HEK293 (cell line): ENCODE data around the gene PRRG1.

Experiments used
- BCL11A ChIP-seq: fragments of 450-650 bp; formaldehyde crosslinking; IDR thresholded peaks from 2 replicates; pipeline ENCODE4 v1.5.1; 2016; ENCODE audit warnings: low read depth, missing biosample characterization, missing genetic modification characterization
- EGR2 ChIP-seq: fragments of 450-650 bp; formaldehyde crosslinking; IDR thresholded peaks from 2 replicates; pipeline ENCODE4 v1.5.1; 2016; ENCODE audit warnings: low read depth, missing biosample characterization, missing genetic modification characterization
- HOXD13 ChIP-seq: sonication (generic); formaldehyde crosslinking; IDR thresholded peaks from 2 replicates; pipeline ENCODE4 v1.8.0; 2022; ENCODE audit warnings: missing genetic modification reagents, borderline replicate concordance
- REPIN1 ChIP-seq: fragments of 450-650 bp; formaldehyde crosslinking; IDR thresholded peaks from 2 replicates; pipeline ENCODE4 v1.5.1; 2017; ENCODE audit warnings: missing biosample characterization, missing genetic modification characterization, low read depth
- ZIC2 ChIP-seq: fragments of 450-650 bp; formaldehyde crosslinking; IDR thresholded peaks from 2 replicates; pipeline ENCODE4 v1.5.1; 2016; ENCODE audit warnings: missing biosample characterization, missing genetic modification characterization
- ZNF404 ChIP-seq: fragments of 450-650 bp; formaldehyde crosslinking; IDR thresholded peaks from 2 replicates; pipeline ENCODE4 v1.5.1; 2017; ENCODE audit warnings: missing biosample characterization, missing genetic modification characterization
- ZNF561 ChIP-seq: fragments of 450-650 bp; IDR thresholded peaks from 2 replicates; pipeline ENCODE4 v1.5.1; 2018; ENCODE audit warnings: missing biosample characterization, missing genetic modification characterization, borderline replicate concordance
- TF ChIP-seq, protein P1 (sequence below): fragments of 450-650 bp; formaldehyde crosslinking; IDR thresholded peaks from 2 replicates; pipeline ENCODE4 v1.5.1; 2016; ENCODE audit warnings: missing biosample characterization, missing genetic modification characterization
- TF ChIP-seq, protein P2 (sequence below): fragments of 450-650 bp; formaldehyde crosslinking; IDR thresholded peaks from 2 replicates; pipeline ENCODE4 v1.5.1; 2016; ENCODE audit warnings: missing biosample characterization, missing genetic modification characterization
- TF ChIP-seq, protein P3 (sequence below): fragments of 450-650 bp; formaldehyde crosslinking; IDR thresholded peaks from 2 replicates; pipeline ENCODE4 v1.5.1; 2016; ENCODE audit warnings: missing biosample characterization, missing genetic modification characterization
- TF ChIP-seq, protein P4 (sequence below): fragments of 450-650 bp; formaldehyde crosslinking; IDR thresholded peaks from 2 replicates; pipeline ENCODE4 v1.5.1; 2016; ENCODE audit warnings: missing biosample characterization, missing genetic modification characterization
- TF ChIP-seq, protein P5 (sequence below): fragments of 450-650 bp; formaldehyde crosslinking; IDR thresholded peaks from 2 replicates; pipeline ENCODE4 v1.5.1; 2016; ENCODE audit warnings: missing biosample characterization, missing genetic modification characterization

DNA sequence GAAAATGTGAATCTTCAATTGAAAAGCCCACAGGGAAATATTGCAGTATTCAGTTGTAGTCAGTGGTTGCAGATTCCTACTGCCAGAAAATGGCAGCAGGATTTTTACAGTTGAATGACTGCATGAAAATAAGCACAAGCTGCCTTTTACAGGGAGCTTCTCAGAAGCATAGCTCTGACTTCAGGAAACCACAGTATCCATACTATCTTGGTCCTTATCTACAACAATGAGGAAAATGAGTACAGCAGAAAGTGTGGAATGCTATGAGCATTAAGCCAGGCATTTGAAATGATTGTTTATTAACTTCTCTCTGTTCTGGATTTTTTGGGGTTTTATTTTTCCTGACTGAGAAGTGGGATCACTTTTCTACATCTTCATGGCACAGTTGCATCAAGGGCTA lies 34.6 kb upstream of the PRRG1 start:
- TF ChIP-seq, protein P1, sequence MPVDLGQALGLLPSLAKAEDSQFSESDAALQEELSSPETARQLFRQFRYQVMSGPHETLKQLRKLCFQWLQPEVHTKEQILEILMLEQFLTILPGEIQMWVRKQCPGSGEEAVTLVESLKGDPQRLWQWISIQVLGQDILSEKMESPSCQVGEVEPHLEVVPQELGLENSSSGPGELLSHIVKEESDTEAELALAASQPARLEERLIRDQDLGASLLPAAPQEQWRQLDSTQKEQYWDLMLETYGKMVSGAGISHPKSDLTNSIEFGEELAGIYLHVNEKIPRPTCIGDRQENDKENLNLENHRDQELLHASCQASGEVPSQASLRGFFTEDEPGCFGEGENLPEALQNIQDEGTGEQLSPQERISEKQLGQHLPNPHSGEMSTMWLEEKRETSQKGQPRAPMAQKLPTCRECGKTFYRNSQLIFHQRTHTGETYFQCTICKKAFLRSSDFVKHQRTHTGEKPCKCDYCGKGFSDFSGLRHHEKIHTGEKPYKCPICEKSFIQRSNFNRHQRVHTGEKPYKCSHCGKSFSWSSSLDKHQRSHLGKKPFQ (tag by site-specific recombination) = no peak
- TF ChIP-seq, protein P2, sequence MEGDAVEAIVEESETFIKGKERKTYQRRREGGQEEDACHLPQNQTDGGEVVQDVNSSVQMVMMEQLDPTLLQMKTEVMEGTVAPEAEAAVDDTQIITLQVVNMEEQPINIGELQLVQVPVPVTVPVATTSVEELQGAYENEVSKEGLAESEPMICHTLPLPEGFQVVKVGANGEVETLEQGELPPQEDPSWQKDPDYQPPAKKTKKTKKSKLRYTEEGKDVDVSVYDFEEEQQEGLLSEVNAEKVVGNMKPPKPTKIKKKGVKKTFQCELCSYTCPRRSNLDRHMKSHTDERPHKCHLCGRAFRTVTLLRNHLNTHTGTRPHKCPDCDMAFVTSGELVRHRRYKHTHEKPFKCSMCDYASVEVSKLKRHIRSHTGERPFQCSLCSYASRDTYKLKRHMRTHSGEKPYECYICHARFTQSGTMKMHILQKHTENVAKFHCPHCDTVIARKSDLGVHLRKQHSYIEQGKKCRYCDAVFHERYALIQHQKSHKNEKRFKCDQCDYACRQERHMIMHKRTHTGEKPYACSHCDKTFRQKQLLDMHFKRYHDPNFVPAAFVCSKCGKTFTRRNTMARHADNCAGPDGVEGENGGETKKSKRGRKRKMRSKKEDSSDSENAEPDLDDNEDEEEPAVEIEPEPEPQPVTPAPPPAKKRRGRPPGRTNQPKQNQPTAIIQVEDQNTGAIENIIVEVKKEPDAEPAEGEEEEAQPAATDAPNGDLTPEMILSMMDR = no peak
- TF ChIP-seq EGR2 (tag by site-specific recombination) (no peak), BCL11A (no peak), ZIC2 (tag by site-specific recombination) (no peak), ZNF561 (tag by site-specific recombination) (no peak), ZNF404 (tag by site-specific recombination) (no peak), REPIN1 (no peak), HOXD13 (CRISPR knock-in tag) (no peak)
- TF ChIP-seq, protein P3, sequence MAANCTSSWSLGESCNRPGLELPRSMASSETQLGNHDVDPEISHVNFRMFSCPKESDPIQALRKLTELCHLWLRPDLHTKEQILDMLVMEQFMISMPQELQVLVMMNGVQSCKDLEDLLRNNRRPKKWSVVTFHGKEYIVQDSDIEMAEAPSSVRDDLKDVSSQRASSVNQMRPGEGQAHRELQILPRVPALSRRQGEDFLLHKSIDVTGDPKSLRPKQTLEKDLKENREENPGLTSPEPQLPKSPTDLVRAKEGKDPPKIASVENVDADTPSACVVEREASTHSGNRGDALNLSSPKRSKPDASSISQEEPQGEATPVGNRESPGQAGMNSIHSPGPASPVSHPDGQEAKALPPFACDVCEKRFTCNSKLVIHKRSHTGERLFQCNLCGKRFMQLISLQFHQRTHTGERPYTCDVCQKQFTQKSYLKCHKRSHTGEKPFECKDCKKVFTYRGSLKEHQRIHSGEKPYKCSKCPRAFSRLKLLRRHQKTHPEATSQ (tag by site-specific recombination) = no peak
- TF ChIP-seq, protein P4, sequence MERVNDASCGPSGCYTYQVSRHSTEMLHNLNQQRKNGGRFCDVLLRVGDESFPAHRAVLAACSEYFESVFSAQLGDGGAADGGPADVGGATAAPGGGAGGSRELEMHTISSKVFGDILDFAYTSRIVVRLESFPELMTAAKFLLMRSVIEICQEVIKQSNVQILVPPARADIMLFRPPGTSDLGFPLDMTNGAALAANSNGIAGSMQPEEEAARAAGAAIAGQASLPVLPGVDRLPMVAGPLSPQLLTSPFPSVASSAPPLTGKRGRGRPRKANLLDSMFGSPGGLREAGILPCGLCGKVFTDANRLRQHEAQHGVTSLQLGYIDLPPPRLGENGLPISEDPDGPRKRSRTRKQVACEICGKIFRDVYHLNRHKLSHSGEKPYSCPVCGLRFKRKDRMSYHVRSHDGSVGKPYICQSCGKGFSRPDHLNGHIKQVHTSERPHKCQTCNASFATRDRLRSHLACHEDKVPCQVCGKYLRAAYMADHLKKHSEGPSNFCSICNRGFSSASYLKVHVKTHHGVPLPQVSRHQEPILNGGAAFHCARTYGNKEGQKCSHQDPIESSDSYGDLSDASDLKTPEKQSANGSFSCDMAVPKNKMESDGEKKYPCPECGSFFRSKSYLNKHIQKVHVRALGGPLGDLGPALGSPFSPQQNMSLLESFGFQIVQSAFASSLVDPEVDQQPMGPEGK = no peak
- TF ChIP-seq, protein P5, sequence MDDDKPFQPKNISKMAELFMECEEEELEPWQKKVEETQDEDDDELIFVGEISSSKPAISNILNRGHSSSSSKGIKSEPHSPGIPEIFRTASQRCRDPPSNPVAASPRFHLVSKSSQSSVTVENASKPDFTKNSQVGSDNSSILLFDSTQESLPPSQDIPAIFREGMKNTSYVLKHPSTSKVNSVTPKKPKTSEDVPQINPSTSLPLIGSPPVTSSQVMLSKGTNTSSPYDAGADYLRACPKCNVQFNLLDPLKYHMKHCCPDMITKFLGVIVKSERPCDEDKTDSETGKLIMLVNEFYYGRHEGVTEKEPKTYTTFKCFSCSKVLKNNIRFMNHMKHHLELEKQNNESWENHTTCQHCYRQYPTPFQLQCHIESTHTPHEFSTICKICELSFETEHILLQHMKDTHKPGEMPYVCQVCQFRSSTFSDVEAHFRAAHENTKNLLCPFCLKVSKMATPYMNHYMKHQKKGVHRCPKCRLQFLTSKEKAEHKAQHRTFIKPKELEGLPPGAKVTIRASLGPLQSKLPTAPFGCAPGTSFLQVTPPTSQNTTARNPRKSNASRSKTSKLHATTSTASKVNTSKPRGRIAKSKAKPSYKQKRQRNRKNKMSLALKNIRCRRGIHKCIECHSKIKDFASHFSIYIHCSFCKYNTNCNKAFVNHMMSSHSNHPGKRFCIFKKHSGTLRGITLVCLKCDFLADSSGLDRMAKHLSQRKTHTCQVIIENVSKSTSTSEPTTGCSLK (tag by site-specific recombination) = no peak
